Kasumi-1 (cell line): ENCODE results near the gene DNAH14.
A peak's percentile ranks its signal among the peaks of the same experiment; 100 is the strongest.
"Not testable (repeated sequence)": the region's sequence is repeated elsewhere in the genome, so short reads cannot be mapped to it uniquely, and the experiment has no call there.

Experiments used
- DNase-seq, 2 experiments: peaks; one replicate each; lab custom pipeline; 2025; lab: John Stamatoyannopoulos, UW

The DNAH14 gene

DNA sequence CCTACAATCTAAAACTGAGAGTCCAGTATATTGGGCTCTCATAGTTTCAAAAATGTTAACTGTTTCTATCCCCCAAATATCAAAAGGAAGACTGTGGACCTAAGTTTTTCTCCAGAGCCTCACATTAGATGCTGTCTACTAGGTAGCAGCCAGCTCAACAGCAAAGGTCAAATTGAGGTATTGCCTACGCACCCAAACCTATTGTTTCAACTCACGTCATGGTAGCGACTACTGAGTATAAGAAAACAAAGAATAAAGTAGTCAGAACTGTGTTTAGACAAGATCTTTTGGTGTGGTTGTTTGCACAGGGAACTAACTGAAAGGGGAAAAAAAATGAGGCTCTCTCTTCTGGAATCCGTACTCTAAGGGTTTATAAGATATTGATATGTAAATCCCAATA is 325.2 kb downstream of the DNAH14 start:
- DNase-seq: no peak

- DNase-seq: no peak
Measured at GRCh38 chr1:225257081-225257480, 327.6 kb downstream of the DNAH14 start.

DNA sequence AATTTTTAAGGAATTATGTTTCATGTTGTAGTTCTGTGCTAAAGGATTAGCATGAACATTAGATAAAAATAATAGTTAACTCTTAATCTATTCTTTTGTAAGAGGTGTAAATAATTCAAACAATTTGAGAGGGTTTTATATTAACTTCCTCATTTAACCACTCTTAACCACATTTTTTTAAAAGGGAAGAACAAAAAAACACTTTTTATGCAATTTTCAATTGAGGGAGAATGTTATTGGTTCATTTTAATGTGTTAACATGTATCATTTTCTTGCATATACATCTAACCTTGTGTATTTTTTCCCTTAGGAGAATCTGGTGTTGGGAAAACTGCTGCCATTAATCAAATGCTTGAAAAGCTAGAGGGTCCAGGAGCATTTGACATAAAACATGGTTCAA is 329.3 kb downstream of the DNAH14 start:
- peak; percentile 36 to 50 for DNase-seq

- no peak for DNase-seq
Measured at GRCh38 chr1:225259542-225259941, 330.1 kb downstream of the DNAH14 start.

GRCh38 chr1:225260319-225260718 is 330.8 kb downstream of the DNAH14 start:
- DNase-seq: no peak

DNA sequence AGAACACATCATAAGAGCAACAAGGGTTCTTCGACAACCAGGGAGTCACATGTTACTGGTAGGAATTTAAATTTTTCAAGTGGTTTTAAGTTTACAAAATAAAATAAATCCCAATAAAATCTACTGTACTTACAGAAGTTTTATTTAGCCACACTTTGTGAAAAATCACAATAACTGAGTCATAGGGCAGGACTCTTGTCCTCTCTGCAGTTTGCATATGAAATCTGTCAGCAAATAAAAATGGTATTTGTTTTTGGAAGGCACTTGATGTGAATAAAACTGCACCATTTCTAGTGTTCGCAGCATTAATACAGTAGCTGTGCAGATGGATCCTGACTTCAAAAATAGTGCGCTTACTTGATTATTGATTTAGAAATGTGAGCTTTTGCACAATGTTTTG is 348.0 kb downstream of the DNAH14 start:
- no peak for DNase-seq

DNA sequence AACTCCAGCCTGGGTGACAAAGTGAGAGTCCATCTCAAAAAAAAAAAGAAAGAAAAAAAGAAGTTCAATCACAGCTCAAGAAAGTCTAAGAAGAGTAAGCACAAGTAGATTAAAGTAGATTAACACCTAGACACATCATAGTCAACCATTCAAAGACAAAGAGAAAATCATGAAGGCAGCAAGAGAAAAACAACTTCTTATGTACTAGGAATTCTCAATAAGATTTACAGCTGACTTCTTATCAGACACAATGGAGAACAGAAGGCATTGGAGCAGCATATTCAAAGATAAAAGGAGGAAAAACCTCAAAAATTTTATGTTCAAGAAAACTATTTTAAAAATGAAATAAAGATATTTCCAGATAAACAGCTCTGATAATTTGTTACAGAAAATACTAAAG is 351.1 kb downstream of the DNAH14 start:
- DNase-seq: peak; percentile 17 to 21

DNA sequence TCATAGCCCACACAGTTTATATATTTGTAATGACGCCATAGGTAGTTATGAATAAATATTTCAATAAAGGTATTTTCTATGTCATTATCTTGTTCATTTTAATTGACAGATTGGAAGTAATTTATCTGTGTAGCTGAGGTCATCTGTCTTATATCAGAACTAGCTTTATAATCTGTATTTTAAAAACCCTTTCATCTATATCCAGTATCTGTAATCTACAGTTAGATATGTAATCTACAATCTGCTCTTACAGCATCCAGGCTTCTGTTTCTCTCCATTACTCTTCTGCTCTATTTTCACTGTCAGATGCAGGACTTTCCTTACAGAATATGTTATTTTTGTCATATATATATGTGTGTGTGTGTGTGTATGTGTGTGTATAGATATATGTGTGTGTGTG is 360.8 kb downstream of the DNAH14 start:
- no peak for DNase-seq

DNA sequence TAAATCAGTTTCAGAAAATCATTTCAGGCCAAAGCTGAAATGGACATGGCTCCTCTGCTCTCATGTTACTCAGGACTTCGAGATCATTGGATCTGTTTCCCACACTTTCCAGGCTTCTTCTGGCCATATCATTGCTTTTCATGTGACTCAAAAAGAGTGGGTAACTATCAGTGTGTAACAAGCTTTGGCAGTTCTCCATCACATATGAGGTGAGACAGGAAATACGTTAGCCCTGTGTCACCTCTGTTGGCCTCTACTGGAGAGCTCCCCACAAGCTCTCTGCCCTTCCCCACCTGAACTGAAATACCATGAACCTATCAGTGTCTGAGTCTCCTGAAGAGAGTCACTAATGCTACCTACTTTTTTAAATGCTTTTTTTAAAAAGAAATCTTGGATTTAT is 370.1 kb downstream of the DNAH14 start:
- no peak for DNase-seq

DNA sequence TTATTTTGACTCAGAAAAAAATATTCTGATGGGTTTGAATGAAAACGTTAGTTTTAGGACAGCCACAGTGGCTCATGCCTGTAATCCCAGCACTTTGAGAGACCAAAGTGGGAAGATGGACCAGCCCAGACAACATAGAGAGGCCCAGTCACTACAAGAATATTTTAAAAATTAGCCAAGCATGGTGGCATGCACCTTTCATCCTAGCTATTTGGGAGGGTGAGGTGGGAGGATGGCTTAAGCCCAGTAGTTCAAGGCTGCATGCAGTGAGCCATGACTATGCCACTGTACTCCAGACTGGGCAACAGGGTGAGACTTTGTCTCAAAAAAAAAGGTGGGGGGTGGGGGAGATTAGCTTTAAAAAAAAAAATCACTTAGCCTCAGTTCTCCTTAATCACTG is 370.9 kb downstream of the DNAH14 start:
- no peak for DNase-seq

- no peak for DNase-seq
Measured at GRCh38 chr1:225304996-225305395, 375.5 kb downstream of the DNAH14 start.

DNA sequence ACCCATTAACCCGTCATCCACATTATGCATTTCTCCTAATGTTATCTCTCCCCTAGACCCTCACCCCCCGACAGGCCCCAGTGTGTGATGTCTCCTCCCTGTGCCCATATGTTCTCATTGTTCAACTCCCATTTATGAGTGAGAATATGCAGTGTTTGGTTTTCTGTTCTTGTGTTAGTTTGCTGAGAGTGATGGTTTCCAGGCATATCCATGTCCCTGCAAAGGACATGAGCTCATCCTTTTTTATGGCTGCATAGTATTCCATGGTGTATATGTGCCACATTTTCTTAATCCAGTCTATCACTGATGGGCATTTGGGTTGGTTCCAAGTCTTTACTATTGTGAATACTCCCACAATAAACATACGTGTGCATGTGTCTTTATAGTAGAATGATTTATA is 381.1 kb downstream of the DNAH14 start:
- DNase-seq: not testable (repeated sequence)

DNA sequence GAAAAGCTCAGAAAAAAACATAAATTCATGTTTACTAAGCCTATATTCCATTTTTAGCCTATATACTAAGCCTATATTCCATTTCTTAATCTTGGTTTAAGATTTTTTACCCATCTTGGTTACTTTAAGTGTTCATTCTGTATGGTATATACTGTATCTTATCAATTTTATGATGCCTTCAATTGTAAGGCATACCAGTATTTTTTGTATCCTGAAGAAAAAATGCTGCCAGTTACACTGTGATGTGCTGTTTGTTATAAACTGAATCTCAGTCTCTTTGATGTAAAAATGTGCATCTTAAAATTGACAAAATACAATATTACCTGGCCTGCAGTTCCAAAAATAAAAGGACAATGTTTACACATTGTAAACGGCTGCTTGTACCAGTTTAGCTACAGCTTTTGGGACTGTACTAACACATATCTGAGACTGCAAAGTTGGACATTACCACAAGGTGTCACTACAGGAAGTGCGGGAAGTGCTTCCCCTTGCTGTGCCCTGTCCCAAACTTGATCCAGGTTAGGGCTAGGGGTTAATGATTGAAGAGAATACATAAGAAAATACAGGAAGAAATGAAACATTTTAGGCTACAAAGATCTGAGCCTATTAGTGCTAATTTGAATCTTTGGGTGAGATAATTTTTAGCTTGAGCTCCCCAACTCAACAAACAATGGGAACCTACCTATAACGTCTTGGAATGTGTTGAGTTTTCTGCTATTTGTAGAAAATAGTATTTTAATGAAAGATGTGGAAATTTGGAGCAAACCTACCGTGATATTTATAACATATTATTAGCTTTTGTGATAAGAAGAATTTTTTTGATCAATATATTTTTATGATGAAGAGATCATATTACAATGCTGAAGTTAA is 389.5 kb downstream of the DNAH14 start:
- DNase-seq: peak; percentile 54 to 64

DNA sequence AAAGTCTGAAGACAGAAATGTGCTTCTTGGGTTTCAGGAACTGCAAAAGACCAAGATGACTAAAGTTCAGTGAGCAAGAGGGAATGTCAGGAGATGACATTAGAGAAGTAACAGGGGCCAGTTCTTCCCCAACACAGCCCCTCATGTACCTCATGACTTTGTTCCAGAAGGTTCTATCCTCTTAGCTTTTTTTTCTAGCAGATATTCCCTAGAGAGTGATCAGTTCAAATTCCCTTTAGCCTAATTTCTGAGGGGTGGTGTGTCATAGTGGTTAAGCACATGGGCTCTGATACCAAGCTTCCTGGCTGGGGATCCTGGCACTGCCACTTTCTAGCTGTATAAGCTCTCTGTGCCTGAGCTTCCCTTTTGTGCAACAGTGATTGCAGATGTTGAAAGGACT is 390.4 kb downstream of the DNAH14 start:
- peak in 1 of 2 experiments; percentile 12 for DNase-seq

GRCh38 chr1:225321784-225322183 is 392.3 kb downstream of the DNAH14 start:
- no peak for DNase-seq

DNA sequence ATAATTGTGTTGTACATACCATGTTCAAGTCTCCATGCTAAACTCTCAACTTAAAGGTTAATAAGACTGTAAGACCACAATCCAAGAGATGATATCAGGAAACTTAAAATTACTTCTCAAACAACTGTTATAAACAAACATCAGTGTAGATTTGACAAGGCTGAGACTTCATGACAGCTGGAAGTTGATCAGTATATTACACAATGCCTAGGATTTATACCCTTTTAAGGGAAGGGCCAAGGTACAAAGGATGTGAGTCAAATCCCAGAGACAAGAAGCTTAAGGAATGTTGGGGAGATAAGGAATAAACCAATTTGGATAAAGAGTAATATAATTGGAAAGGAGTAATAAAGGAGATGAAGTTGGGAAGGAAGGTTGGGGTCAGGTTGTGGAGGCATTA is 399.6 kb downstream of the DNAH14 start:
- DNase-seq: no peak

GRCh38 chr1:225329996-225330395 is 400.5 kb downstream of the DNAH14 start:
- not testable (repeated sequence) for DNase-seq

GRCh38 chr1:225332686-225333085 is 403.2 kb downstream of the DNAH14 start:
- DNase-seq: no peak

DNA sequence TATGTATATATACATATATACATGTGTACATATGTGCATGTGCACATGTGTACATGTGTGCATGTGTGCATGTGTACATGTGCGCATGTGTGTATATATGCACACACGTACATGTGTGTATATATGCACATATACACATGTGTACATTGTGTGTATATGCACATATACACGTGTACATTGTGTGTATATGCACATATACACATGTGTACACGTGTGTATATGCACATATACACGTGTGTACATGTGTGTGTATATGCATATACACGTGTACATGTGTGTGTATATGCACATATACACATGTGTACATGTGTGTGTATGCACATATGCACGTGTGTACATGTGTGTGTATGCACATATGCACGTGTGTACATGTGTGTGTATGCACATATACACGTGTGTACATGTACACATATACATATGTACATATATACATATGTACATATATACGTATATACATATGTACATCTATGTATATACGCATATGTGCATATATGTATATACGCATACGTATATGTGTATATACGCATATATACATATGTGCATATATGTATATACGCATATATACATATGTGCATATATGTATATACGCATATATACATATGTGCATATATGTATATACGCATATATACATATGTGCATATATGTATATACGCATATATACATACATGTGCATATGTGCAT is 405.8 kb downstream of the DNAH14 start:
- DNase-seq: not testable (repeated sequence)

GRCh38 chr1:225338545-225338944 is 409.1 kb downstream of the DNAH14 start:
- DNase-seq: no peak

GRCh38 chr1:225341642-225342041 is 412.2 kb downstream of the DNAH14 start:
- DNase-seq: no peak

- no peak for DNase-seq
Measured at GRCh38 chr1:225342695-225343094, 413.2 kb downstream of the DNAH14 start.

DNA sequence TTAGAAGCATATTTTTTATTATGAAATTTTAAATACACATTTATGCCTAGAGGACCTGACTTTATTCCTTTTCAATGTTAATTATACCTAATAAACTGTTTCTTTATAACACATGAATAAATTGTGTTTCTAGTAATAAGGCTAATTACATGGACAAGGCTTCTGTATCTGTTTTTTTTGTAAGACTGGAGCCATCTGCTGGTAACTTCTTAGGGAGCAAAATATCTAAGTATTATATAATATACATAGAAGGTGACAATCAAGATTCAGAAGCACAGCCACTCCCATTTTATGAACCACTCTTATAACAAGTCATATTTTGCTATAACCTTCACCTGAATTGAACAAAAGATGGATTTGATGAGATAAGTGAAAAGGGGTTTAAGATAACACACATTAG is 414.1 kb downstream of the DNAH14 start:
- peak; percentile 82 to 93 for DNase-seq
